Hair follicular keratinocyte (primary cell): ENCODE measurements around the gene STEAP1B. TPM values are rescaled to one million over a fixed set of nuclear protein-coding genes. Genes with fewer than 3 reads are reported as not detected.

Experiments
- total RNA-seq: library from RNA; depleted of rRNA; stranded (reverse); fragments of >200 nt; gene quantifications from 2 replicates; pipeline ENCODE4 v1.2.3, GENCODE V29; 2015

The STEAP1B gene
- total RNA-seq = 6.6 and 12.1 TPM in 2 replicates

DNA sequence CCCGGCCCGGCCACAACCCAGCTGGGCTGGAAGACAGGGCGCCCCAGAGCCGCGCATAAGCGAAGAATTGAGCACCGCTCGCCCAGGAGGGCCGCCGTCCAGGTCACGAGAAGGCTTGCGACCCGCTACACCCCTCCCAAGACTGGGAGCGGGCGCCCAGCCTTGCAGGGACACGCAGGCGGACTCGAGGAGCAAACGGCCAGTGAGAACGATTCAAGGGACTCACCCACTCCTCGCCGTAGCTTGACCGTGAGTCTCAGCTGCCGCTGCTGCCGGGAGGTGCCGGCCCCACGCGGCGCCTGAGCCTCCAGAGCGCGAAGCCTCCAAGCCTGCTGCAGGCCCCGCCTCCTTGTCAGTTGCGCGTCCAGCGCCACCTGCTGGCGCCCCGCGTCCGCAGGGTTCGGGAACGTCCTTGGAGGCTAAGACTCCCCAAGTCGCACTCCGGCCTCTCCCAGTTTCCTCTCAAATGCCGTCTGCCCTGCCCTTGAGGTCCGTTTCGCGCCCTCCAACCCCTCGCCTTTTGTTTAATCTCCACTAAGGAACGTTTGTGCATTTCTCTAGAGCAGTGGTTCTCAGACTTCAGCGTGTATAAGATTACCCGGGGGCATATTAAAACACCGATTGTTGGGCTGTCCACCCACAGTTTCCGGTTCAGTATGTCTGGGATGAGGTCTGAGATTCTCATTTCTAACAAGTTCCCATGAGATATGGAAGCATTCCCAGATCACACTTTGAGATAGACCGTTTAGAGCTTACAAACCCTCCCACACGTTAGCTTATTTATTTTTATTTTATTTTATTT, at the start of gene STEAP1B:
Gene STEAP1B, minus strand, starts transcription at position 301 of the 802 bp plus-strand sequence. CDS start 5,333 bp downstream, outside the sequence.

Other genes with a start within 250 kb of the STEAP1B start
- gene RAPGEF5, start 143.0 kb downstream of the STEAP1B start, total RNA-seq = 5.8 and 7.6 TPM in 2 replicates
- gene IL6, start 227.0 kb upstream of the STEAP1B start, total RNA-seq = 3.3 TPM in 1 of 2 replicates, not detected in the other